DMS53 (cell line): ENCODE measurements around the gene MMP10.

Source experiments
- DNase-seq: peaks from one replicate; lab custom pipeline; 2025; lab: John Stamatoyannopoulos, UW

The MMP10 gene

GRCh38 chr11:102780491-102780918, at the start of gene MMP10:
Gene MMP10, minus strand, starts transcription at chr11:102780628. Its CDS starts 37 bp downstream, at chr11:102780591.
- DNase-seq = peak; percentile 84

GRCh38 chr11:102829316-102830000, 49.0 kb upstream of the MMP10 start:
- DNase-seq = no peak

DNA sequence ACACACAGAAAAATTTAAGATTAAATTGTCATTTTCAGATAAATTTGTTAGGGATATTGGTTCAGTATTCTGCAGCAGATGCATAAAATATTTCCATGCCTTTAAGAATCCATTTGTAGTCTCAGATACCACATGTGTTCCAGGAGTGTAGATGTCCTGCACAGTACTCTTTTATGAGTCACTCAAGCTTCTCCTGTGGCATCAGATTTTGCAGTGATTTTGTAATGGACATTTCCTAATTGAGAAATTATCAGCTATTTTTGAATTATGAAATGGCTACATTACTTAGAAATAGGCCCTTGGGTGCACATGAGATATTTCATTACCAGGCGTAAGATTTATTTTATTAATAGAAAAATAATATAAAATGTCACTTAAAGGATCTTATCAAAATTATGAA, 44.1 kb upstream of the MMP10 start:
- DNase-seq = no peak

DNA sequence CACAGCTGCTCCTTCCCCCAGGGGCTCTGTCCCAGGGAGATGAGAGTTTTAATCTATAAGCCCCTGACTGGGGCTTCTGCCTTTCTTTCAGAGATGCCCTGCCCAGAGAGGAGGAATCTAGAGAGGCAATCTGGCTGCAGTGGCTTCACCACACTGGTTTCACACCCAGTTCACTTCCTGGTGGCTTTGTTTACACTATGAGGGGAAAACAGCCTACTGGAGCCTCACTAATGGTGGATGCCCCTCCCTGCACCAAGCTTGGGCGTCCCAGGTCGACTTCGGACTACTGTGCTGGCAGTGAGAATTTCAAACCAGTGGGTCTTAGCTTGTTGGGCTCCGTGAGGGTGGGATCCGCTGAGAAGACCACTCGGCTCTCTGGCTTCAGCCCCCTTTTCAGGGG, 39.1 kb upstream of the MMP10 start:
- DNase-seq = no peak

GRCh38 chr11:102813484-102813883, 33.1 kb upstream of the MMP10 start:
- no peak for DNase-seq

DNA sequence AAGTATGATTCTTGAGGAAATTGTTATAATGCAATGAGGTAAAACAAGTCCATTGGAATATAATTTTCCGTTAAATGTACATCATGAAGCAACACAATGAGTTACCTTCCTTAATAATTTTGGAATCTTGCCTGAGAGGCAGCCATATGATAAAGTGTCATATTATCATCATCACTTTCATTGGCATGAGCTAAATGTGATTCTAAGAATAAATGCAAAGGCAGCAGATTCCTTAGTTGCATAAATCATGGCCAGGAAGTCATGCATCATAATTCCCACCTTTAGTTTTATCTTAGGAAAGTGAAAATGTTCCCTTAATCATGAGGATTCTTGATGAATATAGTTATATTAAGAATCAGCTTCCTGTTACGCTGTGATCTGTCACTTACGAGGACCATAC, 31.8 kb upstream of the MMP10 start:
- DNase-seq = no peak

DNA sequence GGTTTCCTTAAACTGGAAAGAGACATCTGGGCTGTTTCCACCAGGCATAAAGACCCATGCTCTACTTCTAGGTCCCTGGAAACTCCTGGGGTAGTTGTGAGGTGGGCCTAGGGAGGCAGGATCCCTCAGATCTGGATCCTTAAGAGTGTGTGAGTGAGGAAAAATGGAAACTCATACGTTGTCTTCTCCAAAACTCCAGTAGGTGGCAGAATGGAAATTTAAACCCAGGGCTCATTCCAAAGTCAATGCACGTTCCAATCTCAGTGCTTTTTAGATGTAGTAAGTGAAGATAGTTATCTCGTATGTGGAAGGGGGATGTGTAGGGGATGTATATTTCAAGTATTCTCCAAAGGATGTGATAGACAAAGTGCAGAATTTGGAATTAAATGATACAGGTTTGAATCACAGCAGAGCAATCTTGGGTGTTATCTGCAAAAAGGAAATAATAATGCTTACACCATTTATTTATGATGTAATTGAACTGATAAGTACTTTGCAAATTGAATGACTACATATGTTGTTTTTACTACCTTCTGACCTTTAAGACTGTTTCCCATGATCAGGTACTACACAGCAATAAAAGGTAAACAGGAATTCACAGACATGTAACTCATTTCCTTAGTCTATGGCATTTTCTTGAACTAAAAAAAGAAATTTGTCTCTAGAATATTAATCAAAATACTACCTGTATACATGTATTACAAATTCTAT, 30.7 kb upstream of the MMP10 start:
- DNase-seq = peak; percentile 76

- DNase-seq = no peak
Observed at GRCh38 chr11:102809971-102810370, 29.5 kb upstream of the MMP10 start.

DNA sequence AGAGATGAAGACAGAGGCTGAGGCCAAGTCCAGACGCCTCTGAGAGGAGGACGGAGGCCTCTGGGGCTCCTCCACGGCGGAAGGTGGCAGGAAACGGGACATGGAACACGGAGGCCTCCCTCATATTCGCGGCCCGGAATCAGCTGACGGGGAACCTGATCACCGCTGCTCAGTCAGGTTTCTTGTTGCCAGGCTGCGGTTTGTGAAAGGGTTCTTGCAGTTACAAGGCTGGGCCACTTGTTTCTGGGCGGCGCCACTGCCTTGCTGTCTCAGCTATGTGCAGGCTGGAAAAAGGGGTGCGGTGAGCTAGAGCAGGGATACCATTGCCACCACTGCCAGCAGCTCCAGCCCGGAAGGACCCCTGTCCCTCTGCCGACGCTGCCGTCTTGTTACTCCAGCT, 27.5 kb upstream of the MMP10 start:
- DNase-seq = peak; percentile 97

- no peak for DNase-seq
Observed at GRCh38 chr11:102806296-102806695, 25.9 kb upstream of the MMP10 start.

DNA sequence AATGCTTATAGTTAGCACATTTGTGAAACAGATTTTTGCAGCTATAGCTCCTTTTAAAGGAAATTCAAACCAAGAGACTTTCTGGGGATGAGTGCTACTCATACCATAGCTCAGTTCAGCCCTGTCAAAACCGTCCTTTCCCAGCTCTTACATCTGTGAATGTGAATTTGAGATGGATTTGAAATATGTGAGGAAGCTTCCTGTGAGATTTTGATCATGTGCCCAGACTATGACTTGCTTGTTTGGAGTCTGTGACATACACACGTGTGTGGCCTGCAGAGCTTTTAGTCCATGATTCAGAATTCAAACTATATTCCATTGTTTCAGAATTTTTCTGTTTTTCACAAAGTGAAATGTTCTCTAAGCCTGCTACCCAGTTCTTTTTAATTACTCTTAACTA, 21.9 kb upstream of the MMP10 start:
- DNase-seq = no peak

GRCh38 chr11:102800767-102801166, 20.3 kb upstream of the MMP10 start:
- DNase-seq = no peak

GRCh38 chr11:102799681-102800340, 19.4 kb upstream of the MMP10 start:
- DNase-seq = no peak

GRCh38 chr11:102798012-102798746, 17.8 kb upstream of the MMP10 start, which contains the start of gene MMP1:
Gene MMP1, minus strand, starts transcription at chr11:102798160. Its CDS starts 68 bp downstream, at chr11:102798092.
- peak; percentile 35 for DNase-seq

DNA sequence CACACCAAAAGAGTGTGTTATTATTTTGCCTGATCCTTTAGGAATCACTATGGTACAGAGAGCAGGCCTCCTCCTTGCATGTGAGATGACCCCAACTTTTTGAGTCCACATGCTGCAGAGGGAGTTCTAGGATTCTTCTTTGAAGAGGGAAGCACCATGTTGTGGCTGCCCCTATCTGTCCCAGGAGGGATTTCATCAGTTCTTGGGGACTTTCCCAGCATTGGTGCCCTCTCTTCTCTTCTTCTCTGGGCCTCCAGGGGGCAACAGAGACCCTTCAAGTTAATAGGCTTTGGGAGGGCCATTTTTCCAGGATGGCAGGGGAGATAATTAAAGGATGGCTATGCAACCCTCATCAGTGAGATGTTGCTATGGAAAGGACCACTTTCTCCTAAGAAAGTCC, 14.0 kb upstream of the MMP10 start:
- DNase-seq = peak; percentile 61

DNA sequence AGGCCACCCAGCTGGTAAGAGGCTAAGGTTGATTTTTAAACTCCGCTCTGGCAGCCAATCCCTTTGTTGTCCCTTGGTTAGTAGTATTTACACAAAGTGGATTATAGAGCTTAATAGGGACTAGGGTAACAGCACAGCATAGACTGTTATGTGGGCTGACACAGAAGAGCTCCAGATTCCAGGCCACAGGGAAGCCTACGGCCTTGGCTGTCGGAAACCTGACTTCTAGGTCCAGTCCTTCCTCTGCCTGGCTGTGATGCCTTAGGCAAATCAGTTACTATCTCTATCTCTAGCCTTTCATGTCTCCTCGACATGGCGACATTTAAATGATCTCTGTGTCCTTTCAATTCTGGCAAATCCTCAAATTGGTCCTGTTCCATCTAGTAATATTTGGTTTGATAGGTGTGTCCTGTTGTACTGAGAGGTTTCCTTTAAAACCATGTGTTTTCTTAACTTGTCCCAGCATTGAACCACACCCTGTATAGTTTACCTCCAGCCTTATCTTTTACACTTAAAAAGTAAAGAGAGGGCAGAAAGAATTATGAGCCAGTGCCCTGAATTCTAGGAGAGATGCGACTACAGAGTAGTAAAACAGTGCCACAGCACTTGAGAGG, 13.4 kb upstream of the MMP10 start:
- no peak for DNase-seq

- no peak for DNase-seq
Observed at GRCh38 chr11:102792604-102793003, 12.2 kb upstream of the MMP10 start.

GRCh38 chr11:102791271-102792036, 11.0 kb upstream of the MMP10 start:
- no peak for DNase-seq

GRCh38 chr11:102788334-102788995, 8.0 kb upstream of the MMP10 start:
- DNase-seq = no peak

DNA sequence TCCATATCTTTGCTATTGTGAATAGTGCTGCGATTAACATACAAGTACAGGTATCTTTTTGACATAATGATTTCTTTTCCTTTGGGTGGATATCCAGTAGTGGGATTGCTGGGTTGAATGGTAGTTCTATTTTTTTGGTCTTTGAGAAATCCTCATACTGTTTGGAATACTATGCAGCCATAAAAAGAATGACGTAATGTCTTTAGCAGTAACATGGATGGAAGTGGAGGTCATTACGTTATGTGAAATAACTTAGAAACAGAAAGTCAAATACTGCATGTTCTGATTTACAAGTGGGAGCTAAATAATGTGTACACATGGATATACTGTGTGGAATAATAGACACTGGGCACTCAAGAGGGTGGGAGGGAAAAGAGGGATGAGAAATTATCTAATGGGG, 4.0 kb upstream of the MMP10 start:
- DNase-seq = no peak

- DNase-seq = no peak
Observed at GRCh38 chr11:102783720-102784119, 3.3 kb upstream of the MMP10 start.
